NCI-H1417 (cell line): ENCODE results near the gene LRP8.
A peak's percentile ranks its signal among the peaks of the same experiment; 100 is the strongest.

Experiments used
- DNase-seq, 3 experiments: peaks; one replicate each; lab custom pipeline; 2025; lab: John Stamatoyannopoulos, UW

Gene LRP8

GRCh38 chr1:53328009-53328461 lies at the start of gene LRP8:
TSS of gene LRP8 (minus strand) at chr1:53328070. CDS start at chr1:53327912, 158 bp downstream.
- DNase-seq: peak; percentile 67 to 75 (median 71)

GRCh38 chr1:53377438-53377841 lies 49.6 kb upstream of the LRP8 start:
- peak in 1 of 3 experiments; percentile 19 for DNase-seq

DNA sequence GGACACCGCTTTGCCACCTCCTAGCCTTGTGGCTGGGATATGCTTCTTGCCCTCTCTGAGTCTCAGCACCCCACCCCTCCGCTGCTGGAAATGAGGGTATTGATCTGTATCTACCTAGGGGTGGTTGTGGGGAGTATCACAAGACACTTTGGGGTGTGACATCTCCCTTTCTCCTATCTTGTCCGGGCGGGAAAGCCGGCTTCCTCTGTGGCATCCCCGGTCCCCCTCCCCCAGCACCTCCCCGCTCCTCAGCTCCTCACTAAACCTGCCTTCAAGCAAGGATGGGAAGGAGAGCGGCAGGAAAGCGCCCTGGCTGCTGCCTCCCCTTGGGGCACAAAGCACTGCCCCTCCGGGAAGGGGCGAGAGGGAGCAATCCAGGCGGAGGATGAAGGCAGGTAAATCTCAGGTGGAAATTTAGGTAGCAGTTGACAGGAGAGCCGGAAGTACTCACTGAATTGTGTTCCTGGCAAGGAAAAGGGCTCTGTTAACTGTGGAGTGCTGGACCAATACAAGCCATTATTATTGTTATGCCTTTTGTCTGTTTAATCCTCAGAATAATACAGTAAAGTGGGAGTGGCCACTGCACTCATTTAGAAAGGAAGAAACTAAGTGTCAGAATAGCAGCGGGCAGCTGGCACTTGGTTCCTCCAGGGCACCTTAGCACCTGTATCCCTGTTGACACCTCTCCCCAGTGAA lies 49.0 kb upstream of the LRP8 start:
- DNase-seq: peak in 1 of 3 experiments; percentile 57

DNA sequence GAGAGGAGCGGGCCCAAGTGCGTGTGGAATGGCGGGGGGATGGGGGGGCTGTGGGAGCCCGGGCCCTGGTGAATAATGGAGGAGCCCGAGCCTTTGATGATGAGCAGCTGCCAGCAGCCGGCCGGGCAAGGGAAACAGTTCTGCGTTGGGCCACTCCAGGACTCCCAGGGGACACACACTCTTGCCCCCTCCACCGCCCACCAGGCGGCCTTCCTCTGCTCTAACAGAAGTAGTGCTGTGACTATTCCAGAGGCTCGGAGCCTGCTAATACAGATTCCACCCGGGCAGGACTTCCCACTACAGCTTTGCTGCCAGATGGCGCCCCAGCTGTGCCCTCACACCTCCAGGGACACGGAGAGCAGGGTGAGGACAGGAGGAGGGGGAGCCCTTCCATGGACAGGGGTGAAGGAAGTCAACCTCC lies 48.2 kb upstream of the LRP8 start:
- peak in 1 of 3 experiments; percentile 24 for DNase-seq

GRCh38 chr1:53375440-53375839 lies 47.6 kb upstream of the LRP8 start:
- no peak for DNase-seq

DNA sequence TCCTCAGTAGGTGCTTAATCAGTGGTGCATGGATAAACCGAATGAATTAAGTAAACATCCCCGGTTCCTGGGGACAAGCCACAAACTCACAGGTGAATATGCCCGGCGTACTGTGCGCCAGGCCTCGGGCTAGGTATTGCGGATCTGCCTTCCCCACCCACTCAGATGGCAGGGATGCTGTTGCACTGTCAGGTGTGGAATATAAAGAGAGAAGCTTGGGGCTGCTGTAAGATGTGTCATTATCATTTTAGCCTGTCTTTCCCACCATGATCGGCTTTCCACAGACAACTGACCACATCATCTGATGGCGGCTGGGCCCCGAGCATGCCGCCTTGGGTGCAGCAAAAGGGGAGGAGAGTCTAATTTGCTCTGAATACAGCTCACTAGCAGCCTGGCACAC lies 45.4 kb upstream of the LRP8 start:
- DNase-seq: no peak

- no peak for DNase-seq
Observed at GRCh38 chr1:53372501-53372951, 44.7 kb upstream of the LRP8 start.

GRCh38 chr1:53371851-53372250 lies 44.0 kb upstream of the LRP8 start:
- no peak for DNase-seq

DNA sequence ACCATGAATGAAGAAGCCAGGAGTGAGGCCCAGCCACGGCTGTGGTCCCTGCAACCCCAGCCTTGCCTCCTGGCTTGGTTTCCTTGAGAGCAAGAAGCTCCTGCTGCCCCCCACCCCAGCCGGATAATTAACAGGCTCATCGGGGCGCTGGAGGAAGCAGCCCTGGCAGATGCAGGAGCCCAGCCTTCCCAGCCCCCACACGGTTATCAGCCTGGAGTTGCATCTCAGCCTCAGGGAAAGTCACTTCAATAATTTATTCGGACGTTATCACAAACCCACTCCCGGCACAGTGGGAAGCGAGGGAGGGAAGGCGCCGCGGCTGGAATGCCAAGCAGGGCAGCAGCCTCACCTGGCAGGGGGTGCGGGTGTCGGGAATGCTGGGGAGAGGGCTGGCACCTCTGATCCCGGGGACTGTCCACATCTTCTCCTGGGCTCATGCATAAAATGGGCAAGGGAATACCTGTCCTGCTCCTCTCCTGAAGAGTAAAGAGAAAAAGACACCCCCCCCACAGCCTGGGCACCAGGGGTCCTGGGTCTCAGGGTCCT lies 43.3 kb upstream of the LRP8 start:
- DNase-seq: peak in 2 of 3 experiments; percentile 15 to 30

DNA sequence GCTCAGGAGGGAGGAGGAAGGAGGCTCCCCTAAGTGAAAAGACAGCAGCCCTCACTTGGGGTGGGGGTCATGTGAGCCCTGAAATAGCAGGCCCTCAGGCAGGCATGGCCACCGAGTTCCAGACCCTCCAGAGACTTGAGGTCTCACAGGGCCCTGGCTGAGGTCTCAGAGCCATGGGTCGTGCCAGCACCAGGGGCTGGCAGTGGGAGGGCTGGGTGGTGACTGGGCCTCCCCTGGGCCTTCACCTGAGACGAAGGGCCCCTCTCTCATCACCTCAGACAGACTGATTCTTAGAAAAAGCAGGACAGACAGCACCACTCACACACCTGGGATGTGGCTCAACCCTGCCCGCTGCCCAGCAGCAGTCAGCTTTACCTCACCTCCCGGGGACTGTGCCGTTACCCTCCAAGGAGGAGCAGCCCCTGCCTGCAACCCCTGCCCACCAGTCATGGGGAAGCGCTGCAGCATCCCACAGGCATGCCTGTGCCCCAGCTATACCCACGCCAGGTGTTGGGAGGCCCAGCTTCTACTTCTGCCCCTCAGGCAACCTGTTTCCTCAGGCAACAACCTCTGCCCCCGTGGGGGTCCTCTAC lies 42.6 kb upstream of the LRP8 start:
- no peak for DNase-seq

- DNase-seq: no peak
Observed at GRCh38 chr1:53369761-53370160, 41.9 kb upstream of the LRP8 start.

GRCh38 chr1:53369034-53369750 lies 41.3 kb upstream of the LRP8 start:
- DNase-seq: no peak

DNA sequence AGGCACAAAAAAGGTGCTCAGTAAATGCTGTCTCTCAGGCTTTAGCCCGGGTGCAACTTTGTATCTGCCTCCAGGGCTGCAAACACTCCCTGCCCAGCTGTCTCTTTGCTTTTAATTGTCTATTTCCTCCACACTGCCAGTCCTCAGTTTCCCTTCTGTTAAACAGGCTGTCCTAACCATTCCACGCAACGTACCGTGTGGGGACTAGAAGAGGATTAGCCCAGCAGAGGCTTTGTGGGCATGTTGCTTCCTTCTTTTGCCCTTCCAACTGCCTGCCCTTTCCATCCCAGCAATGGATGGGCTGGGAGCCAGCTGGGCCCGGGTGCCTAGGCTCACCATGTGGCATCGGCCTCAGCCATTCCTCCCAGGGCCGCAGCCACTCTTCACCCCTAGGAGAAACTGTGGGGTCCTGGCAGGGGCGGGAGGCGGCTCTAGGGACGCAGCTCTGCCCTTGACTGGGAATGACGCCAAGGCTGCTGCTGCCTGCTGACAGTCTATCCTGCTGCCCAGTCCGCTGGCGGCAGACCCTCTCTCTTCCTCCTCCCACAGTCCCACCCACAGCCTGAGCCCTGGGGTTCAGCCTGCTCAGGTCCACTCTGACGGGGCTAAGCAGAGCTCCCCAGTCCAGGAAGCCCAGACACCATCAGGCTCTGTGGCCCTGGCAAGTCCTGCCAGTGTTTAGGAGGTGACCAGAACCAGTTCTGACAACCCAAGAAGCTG lies 40.6 kb upstream of the LRP8 start:
- DNase-seq: no peak

DNA sequence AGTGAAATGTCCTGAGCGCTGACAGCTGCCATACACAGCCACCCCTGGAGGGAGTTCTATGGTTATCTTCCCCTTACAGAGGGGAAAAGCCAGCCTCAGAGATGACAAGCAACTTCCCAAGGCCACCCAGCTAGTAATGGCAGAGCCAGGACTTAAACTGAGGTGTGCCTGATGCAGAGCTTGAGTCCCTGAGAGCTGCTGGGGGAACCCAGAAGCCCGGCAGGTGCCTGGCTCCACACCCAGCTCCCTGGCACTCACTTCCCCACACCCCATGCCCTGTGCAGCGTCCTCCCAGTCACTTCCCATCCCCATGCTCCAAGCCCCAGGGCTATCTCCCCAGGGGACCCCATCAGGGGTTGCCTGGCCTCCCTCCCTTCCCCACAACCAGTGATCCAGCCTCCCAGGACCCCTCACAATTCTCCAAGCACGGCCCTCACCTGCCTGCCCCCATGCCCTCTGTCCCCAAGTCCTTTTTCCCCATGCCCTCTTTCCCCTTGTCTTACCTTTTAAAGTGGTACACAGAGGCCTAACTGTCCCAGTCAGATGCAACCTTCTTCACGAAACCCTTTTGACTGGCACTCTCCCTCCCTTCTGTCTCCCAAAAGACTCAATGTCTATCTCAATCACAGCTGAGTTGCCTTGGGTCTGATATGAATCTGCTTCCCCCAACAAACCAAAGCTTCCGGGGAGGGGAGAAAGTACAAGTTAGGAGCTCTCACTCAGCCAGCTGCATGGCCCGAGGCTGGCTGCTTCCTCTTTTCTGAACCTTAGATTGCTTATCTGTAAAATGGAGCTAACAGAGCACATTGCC lies 39.8 kb upstream of the LRP8 start:
- no peak for DNase-seq

DNA sequence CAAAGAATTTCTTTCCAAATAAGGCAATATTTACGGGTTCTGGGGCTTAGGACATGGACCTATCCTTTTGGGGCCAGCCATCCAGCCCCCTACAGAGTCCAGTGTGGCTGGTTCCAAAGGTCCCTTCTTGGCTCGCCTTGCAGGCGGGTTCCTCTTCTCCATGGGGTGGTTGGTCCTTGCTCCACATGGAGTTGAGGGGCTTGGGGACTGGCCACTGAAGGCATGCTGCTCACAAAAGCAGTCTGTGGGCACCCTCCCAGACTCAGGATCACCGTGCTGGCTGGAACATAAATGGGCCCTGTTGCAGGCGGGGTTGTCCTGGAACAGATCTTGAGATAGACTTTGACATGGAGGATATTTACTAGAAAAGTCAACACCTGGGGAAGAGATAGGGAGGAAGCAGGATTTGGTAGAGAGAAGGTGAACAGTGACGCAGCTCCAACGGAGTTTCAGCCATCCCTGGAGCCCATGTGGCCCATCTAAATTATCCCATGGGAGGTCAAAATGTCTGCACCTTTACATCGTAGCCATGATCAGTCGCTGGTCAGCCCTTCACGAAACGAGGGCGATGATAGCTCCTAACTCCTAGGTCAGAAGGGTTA lies 39.1 kb upstream of the LRP8 start:
- DNase-seq: no peak

DNA sequence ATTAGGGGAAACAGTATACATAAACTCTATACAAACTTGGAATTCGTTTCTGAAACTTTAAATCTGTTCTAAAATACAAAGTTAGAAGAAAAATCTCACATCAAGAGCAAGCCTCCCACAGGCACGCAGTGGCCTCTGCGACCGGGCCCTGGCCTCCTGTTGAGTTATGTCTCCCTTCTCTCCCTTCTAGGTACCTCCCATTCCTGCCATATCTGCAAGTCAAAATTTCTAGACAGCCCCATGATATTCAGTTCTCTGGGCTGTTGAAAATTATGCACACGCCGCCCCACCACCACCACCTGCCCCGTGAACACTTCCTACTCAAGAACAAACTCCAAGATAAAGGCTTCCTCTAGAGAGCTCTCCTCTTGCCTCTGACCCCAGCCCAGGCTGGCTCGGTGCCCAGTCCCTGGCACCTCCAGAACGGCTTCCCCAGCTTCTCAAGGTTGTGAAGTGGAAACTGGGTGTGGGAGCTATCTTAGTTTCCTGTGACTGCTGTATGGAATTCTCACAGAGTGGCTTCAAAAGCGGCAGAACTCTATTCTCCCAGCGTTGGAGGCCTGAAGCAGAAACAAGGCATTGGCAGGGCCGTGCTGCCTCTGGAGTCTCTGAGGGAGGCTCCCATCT lies 37.7 kb upstream of the LRP8 start:
- peak in 1 of 3 experiments; percentile 75 for DNase-seq

DNA sequence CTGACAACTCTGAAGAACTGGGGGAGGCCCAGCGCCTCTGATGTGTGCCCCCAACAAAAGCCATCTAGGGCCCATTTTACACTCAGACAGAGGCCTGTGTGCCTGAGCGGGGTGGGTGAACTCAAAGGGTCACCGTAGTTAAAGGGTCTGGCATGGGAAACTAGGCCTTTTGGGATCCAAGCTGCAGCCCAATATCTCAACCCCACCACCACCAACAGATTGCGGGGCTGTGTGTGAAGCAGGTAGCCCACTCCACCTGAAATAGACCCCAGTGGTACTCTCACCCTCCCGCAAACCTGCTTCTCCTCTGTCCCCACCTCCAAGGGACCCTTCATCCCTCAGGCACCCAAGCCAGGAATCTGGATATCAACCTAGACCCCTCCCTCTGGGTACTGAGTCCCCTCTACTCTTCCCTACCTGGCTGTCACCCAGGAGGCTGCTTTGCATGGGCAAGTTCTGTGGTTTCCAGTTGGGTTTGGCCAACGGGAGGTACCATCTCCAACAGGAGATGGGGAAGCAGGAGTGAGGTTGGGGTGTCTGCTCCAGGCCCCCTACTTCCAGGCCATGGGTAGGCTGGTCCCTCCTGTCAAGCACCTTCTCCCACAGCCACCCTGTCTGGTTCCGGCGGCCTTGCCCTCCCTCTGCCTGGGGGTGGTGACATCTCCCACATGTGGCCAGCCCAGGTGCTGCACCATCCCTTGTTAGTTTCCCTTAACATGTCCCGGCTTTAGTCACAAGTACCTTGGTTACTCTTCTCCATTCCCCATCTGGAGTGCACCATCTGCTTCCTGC lies 35.2 kb upstream of the LRP8 start:
- DNase-seq: no peak

DNA sequence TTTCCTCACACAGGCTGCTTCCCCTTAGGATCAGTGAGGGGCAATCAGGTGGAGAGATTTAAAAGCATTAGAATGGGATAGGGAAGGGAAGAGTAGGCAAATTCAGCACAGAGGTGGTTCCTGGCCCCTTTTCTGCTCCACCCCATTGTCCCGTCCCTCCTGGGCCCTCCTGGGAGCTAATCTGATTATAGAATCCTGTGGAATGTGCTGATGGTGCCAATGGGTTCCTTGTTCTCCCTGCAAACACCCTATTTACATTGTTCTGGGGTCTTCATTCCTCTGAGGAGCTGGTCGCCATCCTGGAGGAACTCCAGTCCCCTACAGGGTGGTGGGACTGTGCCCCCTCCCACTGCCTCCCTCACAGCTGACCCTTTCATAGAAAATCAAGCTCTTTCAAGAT lies 34.4 kb upstream of the LRP8 start:
- DNase-seq: no peak

DNA sequence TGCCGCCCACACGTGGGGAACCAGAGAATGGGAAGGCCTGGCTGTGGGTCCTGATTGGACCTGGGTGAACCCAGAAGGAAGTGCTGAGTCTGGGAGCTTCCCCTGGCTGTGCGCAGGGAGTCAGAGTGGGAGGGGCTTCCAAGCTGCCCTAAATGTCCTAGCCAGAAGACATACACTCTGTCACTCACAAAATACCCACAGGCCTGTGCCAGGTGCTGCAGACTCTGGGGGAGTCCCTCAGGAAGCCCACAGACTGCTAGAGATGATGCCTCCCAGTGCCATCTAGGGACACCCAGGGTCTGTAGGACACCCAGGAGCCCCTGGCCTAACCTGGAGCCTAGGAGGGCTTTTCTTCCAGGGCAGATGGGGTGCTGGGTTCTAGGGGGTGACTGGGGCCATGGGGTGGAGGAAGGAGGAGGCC lies 33.7 kb upstream of the LRP8 start:
- DNase-seq: no peak
